ENCODE measurements around the gene LGALS4. TPM values are rescaled to one million over a fixed set of nuclear protein-coding genes. Genes with fewer than 3 reads are reported as not detected.
A peak's percentile ranks its signal among the peaks of the same experiment; 100 is the strongest.
"Not testable (repeated sequence)": the region's sequence is repeated elsewhere in the genome, so short reads cannot be mapped to it uniquely, and the experiment has no call there.

The LGALS4 gene, protein sequence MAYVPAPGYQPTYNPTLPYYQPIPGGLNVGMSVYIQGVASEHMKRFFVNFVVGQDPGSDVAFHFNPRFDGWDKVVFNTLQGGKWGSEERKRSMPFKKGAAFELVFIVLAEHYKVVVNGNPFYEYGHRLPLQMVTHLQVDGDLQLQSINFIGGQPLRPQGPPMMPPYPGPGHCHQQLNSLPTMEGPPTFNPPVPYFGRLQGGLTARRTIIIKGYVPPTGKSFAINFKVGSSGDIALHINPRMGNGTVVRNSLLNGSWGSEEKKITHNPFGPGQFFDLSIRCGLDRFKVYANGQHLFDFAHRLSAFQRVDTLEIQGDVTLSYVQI
- 0.78 TPM for polyA plus RNA-seq (2012; ENCODE audit: missing spikeins)

DNA sequence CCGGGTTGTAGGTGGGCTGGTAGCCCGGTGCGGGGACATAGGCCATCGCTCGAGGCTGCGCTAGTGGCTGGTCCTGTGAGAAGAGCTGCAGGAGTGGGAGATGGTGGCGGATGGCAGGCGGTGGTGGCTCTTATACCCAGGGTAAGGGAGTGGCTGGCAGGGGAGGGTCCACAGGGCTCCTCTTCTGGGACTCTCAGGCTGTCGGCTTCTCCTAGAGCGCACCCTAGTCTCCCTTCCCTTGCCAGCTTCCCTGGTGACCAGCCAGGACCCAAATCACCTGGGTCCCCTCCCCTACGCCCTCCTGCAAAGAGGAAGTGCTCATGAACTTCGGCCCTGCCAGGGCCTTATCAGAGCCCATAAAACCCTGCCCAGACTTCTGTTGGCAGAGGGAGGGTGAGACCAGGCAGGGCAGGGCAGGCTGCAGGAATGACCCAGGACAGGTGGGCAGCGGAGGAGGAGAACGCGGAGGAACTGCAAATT lies at the start of gene LGALS4:
LGALS4 (minus strand) TSS at position 105 of the 480 bp plus-strand sequence; CDS start at position 46, 59 bp downstream.
- DNase-seq (ENCODE audit: insufficient read length) (no peak), FAIRE-seq (no peak)
- TF ChIP-seq POLR2AphosphoS5 (IDR thresholded peaks at IDR 0.05; ENCODE audit: low read depth, low read length) (no peak), POLR2A (IDR thresholded peaks at IDR 0.05; ENCODE audit: low read depth, low read length) (no peak), TAF1 (IDR thresholded peaks at IDR 0.05; ENCODE audit: borderline replicate concordance, low read depth, low read length) (no peak)

DNA sequence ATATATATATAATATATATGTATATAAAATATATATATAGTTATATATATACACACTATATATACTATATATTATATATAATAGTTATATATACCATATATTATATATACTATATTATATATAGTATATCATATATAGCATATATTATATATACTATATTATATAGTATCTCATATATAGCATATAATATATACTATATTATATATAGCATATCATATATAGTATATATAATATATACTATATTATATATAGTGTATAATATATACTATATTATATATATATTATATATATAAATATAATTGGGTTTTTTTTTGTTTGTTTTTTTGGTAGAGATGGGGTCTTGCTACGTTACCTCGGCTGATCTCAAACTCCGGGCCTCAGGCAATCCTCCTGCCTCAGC lies 48.6 kb upstream of the LGALS4 start:
- TF ChIP-seq POLR2AphosphoS5 (IDR thresholded peaks at IDR 0.05; ENCODE audit: low read depth, low read length) = no peak
- TF ChIP-seq POLR2A (IDR thresholded peaks at IDR 0.05; ENCODE audit: low read depth, low read length) = no peak
- no peak for TF ChIP-seq TAF1 (IDR thresholded peaks at IDR 0.05; ENCODE audit: borderline replicate concordance, low read depth, low read length)
- FAIRE-seq (no peak), DNase-seq (ENCODE audit: insufficient read length) (no peak)

DNA sequence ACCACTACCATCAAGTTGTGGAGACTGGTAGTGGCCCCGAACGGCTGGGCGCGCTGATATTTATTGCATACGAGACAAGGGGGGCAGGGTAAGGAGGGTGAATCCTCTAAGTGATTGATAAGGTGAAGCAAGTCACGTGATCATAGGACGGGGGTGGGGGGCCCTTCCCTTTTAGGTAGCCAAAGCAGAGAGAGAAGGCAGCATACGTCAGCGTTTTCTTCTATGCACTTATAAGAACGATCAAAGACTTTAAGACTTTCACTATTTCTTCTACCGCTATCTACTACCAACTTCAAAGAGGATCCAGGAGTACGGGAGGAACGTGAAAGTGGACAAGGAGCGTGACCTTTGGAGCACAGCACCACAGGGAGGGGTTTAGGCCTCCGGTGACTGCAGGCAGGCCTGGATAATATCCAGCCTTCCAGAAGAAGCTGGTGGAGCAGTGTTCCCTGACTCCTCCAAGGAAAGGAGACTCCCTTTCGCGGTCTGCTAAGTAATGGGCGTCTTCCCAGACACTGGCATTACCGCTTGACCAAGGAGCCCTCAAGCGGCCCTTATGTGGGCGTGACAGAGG lies 47.0 kb upstream of the LGALS4 start:
- DNase-seq (ENCODE audit: insufficient read length); FAIRE-seq: not testable (repeated sequence)

DNA sequence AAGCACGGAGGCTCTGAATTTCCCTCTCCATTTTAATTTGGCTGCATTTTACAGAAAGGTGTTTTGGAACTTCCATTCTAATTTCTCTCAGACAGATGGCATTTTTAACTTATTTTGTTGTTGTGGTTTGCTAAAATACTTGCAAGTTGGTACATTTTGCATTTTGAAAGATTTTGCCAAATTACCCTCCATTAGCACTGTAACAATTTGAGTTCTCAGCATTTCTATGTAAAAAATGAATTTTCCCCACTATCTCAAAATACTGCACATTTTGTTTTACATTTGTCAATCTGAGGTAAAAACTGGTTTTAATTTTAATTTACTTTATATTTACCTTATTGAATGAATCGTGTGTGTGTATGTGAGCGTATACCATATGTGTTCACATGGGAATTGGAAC lies 44.1 kb upstream of the LGALS4 start:
- DNase-seq (ENCODE audit: insufficient read length) (no peak), FAIRE-seq (no peak)
- TF ChIP-seq POLR2AphosphoS5 (IDR thresholded peaks at IDR 0.05; ENCODE audit: low read depth, low read length) = no peak
- TF ChIP-seq POLR2A (IDR thresholded peaks at IDR 0.05; ENCODE audit: low read depth, low read length) = no peak
- no peak for TF ChIP-seq TAF1 (IDR thresholded peaks at IDR 0.05; ENCODE audit: borderline replicate concordance, low read depth, low read length)

DNA sequence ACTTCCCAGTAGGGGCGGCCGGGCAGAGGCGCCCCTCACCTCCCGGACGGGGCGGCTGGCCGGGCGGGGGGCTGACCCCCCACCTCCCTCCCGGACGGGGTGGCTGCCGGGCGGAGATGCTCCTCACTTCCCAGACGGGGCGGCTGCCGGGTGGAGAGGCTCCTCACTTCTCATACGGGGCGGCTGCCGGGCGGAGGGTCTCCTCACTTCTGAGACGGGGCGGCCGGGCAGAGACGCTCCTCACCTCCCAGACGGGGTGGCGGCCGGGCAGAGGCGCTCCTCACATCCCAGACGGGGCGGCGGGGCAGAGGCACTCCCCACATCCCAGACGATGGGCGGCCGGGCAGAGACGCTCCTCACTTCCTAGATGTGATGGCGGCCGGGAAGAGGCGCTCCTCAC lies 43.0 kb upstream of the LGALS4 start:
- DNase-seq (ENCODE audit: insufficient read length); FAIRE-seq: not testable (repeated sequence)

DNA sequence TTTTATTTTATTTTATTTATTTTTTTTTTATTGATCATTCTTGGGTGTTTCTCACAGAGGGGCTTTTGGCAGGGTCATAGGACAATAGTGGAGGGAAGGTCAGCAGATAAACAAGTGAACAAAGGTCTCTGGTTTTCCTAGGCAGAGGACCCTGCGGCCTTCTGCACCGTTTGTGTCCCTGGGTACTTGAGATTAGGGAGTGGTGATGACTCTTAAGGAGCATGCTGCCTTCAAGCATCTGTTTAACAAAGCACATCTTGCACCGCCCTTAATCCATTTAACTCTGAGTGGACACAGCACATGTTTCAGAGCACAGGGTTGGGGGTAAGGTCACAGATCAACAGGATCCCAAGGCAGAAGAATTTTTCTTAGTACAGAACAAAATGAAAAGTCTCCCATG lies 42.2 kb upstream of the LGALS4 start:
- not testable (repeated sequence) for DNase-seq (ENCODE audit: insufficient read length); FAIRE-seq

DNA sequence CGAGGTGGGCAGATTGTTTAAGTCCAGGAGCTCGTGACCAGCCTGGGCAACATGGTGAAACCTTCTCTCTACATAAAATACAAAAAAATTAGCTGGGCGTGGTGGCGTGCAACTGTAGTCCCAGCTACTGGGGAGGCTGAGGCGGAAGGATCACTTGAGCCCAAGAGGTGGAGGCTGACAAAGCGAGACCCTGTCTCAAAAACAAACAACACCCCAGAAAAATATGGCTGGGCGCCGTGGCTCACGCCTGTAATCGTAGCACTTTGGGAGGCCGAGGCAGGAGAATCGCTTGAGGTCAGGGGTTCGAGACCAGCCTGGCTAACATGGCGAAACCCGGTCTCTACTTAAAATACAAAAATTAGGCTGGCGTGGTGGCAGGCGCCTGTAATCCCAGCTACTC lies 40.5 kb upstream of the LGALS4 start:
- TF ChIP-seq TAF1 (IDR thresholded peaks at IDR 0.05; ENCODE audit: borderline replicate concordance, low read depth, low read length) (no peak), POLR2AphosphoS5 (IDR thresholded peaks at IDR 0.05; ENCODE audit: low read depth, low read length) (no peak)
- DNase-seq (ENCODE audit: insufficient read length) (no peak), FAIRE-seq (no peak)

DNA sequence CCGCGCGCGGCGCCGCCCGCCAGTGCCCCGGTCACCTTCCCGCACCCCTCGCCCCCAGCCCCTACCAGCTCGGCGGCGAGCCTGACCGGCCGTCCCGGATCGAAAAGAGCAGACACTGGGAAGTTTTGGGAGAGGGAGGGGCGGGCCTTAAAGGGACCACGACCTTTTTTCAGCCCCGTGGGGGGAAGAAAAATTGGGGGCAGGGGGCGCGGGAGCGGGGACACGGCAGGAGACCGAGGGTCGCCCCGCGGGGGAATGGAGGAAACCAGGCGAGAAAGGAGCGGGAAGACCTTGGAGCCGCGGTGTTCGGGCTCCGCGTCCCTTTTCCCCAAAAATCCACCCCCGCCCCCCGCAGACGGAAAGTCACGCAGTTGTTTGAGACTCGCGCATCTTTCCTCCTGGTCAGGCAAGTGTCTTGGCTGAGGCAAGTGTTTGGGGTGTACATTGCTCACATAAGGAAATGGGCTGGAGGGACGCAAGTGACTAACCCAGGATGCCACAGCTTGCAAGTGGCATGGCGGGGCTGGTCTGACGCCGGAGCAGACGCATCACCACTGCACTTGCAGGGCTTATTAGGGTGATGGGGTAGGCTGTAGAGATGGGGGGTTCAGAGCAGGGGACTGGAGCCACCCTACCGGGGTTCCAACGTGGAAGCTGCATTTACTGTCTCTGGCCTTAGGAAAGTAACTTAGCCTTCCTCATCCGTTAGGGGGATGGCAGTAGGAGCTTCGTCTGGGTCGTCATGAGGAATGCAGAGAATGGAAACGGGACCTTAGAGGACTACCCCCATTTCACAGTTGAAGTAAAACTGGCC lies 39.7 kb upstream of the LGALS4 start:
- peak; percentile 60 for TF ChIP-seq POLR2A (IDR thresholded peaks at IDR 0.05; ENCODE audit: low read depth, low read length)
- TF ChIP-seq POLR2AphosphoS5 (IDR thresholded peaks at IDR 0.05; ENCODE audit: low read depth, low read length) = peak; percentile 78
- peak; percentile 44; the same call in 1 of the 2 replicates for TF ChIP-seq TAF1 (IDR thresholded peaks at IDR 0.05; ENCODE audit: borderline replicate concordance, low read depth, low read length)
- DNase-seq (ENCODE audit: insufficient read length) = no peak
- FAIRE-seq = peak; percentile 90

DNA sequence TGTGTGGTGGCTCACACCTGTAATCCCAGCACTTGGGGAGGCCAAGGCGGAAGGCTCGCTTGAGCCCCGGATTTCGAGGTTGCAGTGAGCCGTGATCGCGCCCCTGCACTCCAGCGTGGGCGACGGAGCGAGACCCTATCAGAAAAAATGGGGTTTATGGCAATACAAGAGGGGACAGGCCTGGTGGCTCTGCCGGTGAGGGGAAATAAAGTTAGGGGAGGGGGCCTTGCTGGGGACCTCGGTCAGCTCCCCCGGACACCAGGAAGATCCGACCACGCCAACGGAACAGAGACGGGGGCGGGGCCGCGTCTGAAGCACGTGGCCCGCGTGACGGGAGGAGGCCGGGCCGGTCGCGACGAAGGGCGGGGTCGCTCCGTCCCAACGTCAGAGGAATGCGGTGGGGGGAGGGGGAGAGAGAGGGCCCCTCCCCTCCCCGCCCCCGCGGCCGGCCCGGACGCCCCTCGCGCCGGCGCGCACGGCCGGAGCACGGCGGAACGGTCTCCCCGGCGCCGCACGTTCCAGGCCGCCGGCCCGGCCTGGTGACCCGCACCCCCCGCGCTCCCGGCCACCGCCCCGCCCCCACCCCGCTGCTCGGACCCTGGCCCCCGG lies 39.0 kb upstream of the LGALS4 start:
- FAIRE-seq (peak; percentile 97), DNase-seq (ENCODE audit: insufficient read length) (peak; percentile 75)
- peak; percentile 32; the same call in 1 of the 2 replicates for TF ChIP-seq POLR2A (IDR thresholded peaks at IDR 0.05; ENCODE audit: low read depth, low read length)
- 0 out of 2 replicates have a peak, but pooled peaks have one; percentile 5 for TF ChIP-seq TAF1 (IDR thresholded peaks at IDR 0.05; ENCODE audit: borderline replicate concordance, low read depth, low read length)
- 0 out of 2 replicates have a peak, but pooled peaks have one; percentile 40 for TF ChIP-seq POLR2AphosphoS5 (IDR thresholded peaks at IDR 0.05; ENCODE audit: low read depth, low read length)

DNA sequence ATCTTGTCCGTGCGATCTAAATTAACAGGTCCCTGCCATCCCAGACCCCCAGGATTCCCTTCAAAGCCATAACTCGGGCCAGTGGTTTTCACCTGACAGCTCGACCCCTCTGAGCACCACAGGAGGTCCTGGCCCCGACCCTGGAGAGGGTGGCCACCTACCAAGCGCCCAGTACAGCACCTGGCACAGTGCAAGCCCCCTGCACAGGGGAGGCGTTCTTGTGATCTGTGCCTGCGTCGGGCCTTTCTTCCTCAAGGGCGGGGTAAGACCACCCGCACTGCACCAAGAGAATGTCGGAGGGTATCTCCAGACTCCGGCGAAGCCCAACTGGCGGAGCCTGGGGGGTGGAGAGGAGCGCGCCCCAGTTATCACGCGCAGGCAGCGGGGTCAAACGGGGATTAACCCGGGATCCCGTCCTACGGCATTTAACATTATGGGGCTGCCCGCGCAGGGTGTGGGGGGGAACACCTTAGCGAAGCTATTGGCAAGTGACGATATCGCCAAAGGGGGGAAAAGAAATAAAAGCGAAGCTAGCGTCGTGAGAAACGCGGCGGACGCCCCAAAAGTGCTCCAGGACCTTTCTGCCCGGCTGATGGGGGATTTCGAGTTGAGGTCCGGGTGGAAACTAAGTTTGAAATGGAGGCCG lies 38.4 kb upstream of the LGALS4 start:
- DNase-seq (ENCODE audit: insufficient read length) (no peak), FAIRE-seq (no peak)
- TF ChIP-seq POLR2A (IDR thresholded peaks at IDR 0.05; ENCODE audit: low read depth, low read length) = peak; percentile 22; the same call in 1 of the 2 replicates
- TF ChIP-seq TAF1 (IDR thresholded peaks at IDR 0.05; ENCODE audit: borderline replicate concordance, low read depth, low read length) = no peak

DNA sequence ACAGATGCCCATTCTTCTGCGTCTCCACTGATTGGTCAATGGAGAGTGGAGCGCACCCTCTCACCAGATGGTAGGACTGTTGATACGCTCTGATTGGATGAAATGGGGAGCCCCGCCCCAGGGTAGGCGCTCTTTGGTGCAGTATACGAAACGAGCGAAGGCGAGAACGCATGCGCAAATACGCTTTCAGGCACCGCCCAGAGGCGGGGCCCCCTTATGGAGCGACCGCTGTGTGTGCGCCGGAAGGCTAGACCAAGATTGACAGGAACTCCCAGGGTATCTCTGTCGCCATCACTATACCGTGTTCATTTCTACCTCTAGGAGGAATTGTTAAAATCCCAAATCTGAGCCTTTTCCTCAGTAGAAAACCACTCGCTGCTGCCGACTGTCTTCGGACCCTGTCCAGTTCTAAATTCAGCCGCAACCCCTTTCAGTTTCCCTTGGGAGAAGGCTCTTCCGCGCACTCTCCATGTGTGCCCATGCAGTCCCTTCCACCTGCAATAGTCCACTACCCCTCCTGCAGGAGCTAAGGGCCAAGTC lies 37.8 kb upstream of the LGALS4 start:
- no peak for FAIRE-seq
- TF ChIP-seq POLR2AphosphoS5 (IDR thresholded peaks at IDR 0.05; ENCODE audit: low read depth, low read length) (peak; percentile 76), TAF1 (IDR thresholded peaks at IDR 0.05; ENCODE audit: borderline replicate concordance, low read depth, low read length) (peak; percentile 55; the same call in 1 of the 2 replicates), POLR2A (IDR thresholded peaks at IDR 0.05; ENCODE audit: low read depth, low read length) (peak; percentile 77)
- peak; percentile 79 for DNase-seq (ENCODE audit: insufficient read length)
